ENCODE results near the gene USP5. TPM values are rescaled to one million over a fixed set of nuclear protein-coding genes. Genes with fewer than 3 reads are reported as not detected.
"Not testable (repeated sequence)": the region's sequence is repeated elsewhere in the genome, so short reads cannot be mapped to it uniquely, and the experiment has no call there.

USP5 gene
- polyA plus RNA-seq, 4 donors: 47.3 to 64.0 (median 61.0) TPM

DNA sequence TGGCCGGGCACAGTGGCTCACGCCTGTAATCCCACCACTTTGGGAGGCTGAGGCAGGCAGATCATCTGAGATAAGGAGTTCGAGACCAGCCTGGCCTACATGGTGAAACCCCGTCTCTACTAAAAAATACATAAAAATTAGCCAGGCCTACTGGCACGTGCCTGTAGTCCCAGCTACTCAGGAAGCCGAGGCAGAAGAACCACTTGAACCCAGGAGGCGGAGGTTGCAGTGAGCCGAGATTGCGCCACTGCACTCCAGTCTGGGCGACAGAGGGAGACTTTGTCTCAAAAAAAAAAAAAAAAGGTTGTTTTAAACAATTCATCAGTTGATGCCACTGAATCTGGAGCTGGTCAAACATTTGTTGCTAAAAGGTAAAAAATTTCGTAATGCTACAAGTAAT lies 27.9 kb downstream of the USP5 start:
- DNase-seq (ENCODE audit: low read depth in 4 of 4, low spot score in 3 of 4): not testable (repeated sequence)

DNA sequence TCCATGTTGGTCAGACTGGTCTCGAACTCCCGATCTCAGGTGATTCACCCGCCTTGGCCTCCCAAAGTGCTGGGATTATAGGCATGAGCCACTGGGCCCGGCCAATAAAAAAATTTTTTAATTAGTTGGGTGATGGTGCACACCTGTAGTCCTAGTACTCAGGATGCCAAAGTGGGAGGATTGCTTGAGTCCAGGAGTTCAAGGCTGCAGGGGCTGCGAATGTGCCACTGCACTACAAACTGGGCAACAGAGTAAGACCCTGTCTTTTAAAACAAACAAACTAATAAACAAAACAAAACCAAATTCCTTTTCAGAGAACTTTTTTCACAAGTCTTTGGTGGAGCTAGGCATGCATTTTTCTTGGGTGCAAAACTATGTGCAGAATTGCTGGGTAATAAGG lies 31.3 kb downstream of the USP5 start:
- DNase-seq (ENCODE audit: low read depth in 4 of 4, low spot score in 3 of 4): no peak

DNA sequence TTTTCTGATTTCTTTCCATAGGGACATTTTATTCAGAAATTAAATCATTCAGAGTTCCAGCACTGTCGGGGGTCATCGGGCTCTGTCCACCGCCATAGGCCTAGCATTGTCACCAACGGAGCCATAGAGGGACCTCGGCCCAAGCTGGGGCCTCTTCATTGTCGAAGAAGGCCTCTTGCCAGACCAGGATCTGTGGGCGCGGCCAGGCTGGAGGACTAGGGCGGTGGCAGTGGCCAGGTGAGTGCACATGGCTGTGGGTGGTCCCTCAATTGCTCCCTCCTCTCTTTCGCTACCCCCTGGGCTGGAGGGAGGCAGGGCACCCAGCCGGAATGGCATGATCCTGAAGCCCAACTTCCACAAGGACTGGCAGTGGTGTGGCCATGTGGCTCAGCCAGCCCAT lies 31.7 kb downstream of the USP5 start:
- DNase-seq (ENCODE audit: low read depth in 4 of 4, low spot score in 3 of 4): no peak

DNA sequence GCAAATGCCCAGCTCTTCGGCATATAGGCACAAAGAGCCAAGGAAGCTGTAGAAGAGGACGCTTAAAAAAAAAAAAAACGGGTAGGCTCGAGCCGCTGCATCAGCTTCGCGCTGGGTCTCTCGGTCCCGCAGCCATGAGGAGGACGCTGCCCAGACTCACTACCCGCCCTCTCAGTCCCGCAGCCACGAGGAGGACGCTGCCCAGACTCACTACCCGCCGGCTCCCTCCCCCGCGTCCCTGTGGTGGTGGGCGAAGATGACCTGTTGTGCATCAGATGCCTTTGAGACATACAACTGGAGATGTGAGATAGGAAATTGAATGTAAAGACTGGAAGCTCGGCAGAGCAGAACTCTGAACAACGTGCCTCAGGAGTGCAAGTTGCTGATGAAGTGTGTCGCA lies 32.6 kb downstream of the USP5 start:
- no peak for DNase-seq (ENCODE audit: low read depth in 4 of 4, low spot score in 3 of 4)

DNA sequence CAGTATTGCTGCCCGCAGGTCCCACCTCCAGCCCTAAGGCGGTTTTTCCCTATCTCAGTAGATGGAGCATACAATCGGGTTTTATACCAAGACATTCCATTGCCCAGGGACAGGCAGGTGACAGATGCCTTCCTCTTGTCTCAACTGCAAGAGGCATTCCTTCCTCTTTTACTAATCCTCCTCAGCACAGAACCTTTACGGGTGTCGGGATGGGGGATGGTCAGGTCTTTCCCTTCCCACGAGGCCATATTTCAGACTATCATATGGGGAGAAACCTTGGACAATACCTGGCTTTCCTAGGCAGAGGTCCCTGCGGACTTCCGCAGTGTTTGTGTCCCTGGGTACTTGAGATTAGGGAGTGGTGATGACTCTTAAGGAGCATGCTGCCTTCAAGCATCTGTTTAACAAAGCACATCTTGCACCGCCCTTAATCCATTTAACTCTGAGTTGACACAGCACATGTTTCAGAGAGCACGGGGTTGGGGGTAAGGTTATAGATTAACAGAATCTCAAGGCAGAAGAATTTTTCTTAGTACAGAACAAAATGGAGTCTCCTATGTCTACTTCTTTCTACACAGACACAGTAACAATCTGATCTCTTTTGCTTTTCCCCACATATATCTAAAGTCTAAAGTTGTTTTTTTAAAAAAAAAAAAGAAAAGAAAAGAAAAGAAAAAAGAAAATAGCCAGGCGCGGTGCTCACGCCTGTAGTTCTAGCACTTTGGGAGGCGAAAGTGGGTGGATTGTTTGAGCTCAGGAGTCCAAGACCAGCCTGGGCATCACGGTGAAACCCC lies 34.5 kb downstream of the USP5 start:
- DNase-seq (ENCODE audit: low read depth in 4 of 4, low spot score in 3 of 4): not testable (repeated sequence)

DNA sequence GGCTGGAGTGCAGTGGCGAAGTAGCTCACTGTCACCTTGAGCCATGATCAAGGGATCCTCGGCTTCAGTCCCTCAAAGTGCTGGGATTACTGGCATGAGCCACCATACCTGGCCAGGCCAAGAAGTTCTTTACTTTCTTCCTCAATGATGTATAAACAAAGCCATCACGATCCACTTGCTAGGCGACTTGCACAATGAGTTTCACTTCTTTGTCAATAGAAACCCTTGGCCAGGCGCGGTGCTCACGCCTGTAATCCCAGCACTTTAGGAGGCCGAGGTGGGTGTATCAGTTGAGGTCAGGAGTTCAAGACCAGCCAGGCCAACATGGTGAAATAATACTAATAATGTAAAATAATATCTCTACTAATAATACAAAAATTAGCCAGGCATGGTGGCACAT lies 35.5 kb downstream of the USP5 start:
- DNase-seq (ENCODE audit: low read depth in 4 of 4, low spot score in 3 of 4): no peak

DNA sequence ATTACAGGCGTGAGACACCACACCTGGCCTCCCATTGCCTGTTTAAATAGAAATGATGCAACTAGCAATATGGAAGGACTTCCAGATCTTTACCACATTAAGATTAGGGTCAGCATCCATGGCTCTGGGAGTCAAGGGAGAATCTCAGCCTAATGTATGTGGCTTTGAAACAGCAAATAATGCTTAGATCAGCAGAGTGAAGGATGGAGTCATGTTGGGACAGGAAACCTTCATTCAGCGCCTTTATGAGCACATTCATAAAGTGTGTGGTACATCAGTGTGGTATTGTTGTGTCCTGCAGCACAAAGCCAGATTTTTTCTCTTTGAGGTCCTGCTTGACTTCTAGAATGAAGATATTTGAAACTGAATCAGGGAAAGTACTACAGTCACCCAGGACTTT lies 36.4 kb downstream of the USP5 start:
- DNase-seq (ENCODE audit: low read depth in 4 of 4, low spot score in 3 of 4): no peak

DNA sequence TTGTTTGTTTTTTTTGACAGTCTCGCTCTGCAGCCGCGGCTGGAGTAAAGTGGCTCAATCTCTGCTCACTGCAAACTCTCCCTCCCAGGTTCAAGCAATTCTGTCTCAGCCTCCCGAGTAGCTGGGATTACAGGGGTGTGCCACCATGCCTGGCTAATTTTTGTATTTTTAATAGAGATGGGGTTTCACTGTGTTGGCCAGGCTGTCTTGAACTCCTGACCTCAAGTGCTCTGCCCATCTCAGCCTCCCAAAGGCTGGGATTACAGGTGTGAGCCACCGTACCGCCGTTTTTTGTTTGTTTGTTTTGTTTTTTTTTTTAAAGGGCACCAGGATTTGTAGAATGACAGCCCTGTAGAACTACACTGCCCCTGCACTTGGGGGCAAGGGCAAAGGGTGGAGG lies 36.8 kb downstream of the USP5 start:
- DNase-seq (ENCODE audit: low read depth in 4 of 4, low spot score in 3 of 4): not testable (repeated sequence)

DNA sequence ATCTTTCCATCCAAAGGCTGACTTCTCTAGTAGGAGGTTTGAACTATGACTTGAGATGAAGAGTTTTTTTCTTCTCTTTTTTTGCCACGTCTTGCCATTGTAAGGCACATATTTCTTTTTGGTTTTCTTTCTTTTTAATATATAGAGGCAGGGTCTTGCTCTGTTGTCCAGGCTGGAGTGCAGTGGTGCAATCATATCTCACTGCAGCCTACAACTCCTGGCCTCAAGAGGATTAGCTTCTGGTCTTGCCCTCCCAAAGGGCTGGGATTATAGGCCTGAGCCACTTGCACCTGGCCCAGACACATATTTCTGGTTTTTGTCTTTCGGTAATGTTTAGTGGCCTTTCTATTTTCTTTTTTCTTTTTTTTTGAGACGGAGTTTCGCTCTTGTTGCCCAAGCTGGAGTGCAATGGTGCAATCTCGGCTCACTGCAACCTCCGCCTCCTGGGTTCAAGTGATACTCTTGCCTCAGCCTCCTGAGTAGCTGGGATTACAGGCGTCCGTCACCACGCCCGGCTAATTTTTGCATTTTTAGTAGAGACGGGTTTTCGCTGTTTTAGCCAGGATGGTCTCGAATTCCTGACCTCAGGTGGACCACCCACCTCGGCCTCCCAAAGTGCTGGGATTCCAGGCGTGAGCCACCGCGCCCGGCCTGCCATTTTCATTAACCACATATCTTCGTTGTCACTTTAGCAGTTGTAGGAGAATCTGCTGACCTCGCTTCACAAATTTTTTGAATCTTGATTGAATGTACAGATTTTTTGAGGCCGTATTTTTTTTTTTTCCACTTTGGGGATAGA lies 38.0 kb downstream of the USP5 start:
- not testable (repeated sequence) for DNase-seq (ENCODE audit: low read depth in 4 of 4, low spot score in 3 of 4)

DNA sequence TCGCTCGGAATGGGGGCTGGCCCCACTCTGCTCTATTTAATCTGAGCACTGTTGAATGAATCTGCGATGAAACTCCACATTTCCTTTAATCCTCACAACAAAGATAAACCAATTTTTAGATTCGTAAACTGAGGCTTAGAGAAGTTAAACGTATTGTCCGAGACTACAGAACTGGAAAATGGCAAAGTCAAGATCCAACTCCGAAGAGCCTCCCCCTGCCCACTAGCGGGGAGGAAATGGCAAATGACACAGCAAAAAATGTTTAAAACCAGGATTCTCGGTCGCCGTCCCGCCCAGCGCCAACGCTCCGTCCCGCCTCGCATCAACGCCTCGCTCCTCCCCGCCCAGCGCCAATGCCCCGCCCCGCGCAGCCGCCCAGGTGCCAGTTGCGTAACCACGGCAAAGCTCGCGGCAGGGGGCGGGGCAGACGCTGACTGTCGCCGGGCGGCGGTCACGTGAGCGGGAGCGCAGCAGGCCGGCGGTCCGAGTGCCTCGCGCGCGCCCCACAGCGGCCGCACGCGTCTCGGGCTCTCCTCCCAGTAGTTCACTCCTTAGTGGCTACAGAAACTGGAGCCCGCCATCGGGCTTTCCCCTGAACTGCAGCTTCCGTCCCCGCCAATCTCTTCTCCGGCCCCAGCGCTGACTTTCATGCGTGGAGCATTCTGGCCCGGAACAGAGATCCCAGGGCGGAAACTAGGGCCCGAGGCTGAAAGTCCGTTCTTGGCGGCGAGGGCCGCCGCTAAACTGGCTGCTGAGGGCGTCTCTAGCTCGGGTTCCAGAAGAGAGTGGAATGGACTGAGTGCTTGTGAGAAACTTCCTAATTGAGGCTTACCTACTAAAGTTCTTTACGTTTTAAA lies 39.1 kb downstream of the USP5 start:
- DNase-seq (ENCODE audit: low read depth in 4 of 4, low spot score in 3 of 4): peak; percentile 86 to 94 (median 92)

DNA sequence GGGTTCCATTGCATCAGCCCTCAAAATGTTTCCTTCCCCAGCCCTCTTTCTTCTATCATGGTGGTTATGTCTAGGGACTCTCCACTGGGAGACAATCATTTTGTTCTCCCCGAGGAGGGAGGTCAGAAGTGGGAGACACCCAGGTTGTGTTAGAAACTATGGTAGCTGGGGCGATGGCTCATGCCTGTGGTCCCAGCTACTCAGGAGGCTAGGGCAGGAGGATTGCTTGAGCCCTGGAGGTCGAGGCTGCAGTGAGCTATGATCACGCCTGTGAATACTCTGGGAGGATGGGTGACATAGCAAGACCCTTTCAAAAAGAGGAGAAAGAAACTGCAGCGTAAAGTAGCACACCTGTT lies 39.7 kb downstream of the USP5 start:
- DNase-seq (ENCODE audit: low read depth in 4 of 4, low spot score in 3 of 4): no peak

DNA sequence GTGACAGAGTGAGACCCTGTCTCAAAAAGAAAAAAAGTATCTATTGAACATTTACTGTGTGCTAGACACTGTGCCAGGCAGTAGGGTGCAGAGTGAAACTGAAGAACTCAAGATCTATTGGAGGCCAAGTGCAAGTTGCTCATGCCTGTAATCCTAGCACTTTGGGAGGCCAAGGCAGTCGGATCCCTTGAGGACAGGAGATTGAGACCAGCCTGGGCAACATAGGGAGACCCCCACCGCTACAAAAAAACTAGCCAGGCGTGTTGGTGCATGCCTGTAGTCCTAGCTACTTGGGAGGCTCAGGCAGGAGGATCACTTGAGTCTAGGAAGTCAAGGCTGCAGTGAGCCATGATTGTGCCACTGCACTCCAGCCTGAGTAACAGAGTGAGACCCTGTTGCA lies 40.7 kb downstream of the USP5 start:
- not testable (repeated sequence) for DNase-seq (ENCODE audit: low read depth in 4 of 4, low spot score in 3 of 4)

DNA sequence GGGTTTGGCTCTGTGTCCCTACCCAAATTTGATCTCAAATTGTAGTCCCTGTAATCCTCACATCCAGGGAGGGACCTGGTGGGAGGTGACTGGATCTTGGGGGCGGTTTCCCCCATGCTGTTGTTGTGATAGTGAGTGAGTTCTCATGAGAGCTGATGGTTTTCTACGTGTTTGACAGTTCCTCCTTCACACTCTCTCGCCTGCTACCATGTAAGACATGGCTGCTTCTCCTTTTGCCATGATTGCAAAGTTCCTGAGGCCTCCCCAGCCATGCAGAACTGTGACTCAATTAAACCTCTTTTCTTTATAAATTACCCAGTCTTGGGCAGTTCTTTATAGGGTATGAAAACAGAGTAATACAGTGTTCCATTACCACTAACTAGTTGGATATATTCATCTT lies 42.4 kb downstream of the USP5 start:
- no peak for DNase-seq (ENCODE audit: low read depth in 4 of 4, low spot score in 3 of 4)

DNA sequence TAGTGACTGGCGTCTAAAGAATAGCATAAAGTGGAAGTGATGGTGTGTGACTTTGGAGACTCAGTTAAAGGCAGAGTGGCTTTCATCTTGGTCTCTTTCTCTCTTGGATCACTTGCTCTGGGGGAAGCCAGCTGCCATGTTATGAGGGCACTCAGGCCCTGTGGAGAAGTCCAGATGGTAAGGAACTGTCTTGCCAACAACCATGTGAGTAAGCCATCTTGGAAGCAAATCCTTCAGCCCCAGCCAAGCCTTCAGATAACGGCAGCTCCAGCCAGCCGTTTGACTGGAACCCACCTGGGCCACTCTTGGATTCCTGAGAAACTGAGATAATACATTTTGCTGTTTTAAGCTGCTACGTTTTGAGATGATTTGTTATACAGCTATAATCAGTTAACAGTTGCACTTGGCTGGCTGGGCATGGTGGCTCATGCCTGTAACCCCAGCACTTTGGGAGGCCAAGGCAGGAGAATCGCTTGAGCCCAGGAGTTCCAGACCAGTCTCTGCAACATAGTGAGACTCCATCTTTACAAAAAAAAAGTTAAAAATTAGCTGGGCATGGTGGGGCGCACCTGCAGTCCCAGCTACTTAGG lies 45.0 kb downstream of the USP5 start:
- DNase-seq (ENCODE audit: low read depth in 4 of 4, low spot score in 3 of 4): no peak

DNA sequence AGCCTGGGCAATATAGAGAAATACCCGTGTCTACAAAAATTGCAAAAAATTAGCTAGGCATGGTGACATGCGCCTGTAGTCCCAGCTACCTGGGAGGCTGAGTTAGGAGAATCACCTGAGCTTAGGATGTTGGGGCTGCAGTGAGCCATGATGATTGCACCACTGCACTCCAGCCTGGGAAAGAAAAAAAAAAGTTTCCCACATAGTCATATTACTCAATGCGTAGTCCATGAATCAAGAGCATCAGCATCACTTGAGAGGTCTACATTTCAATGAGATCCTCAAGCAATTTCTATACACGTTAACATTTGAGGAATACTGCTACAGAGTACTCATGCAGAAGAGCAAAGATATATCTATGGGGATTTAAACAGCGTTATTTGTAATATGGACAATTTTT lies 47.5 kb downstream of the USP5 start:
- no peak for DNase-seq (ENCODE audit: low read depth in 4 of 4, low spot score in 3 of 4)

DNA sequence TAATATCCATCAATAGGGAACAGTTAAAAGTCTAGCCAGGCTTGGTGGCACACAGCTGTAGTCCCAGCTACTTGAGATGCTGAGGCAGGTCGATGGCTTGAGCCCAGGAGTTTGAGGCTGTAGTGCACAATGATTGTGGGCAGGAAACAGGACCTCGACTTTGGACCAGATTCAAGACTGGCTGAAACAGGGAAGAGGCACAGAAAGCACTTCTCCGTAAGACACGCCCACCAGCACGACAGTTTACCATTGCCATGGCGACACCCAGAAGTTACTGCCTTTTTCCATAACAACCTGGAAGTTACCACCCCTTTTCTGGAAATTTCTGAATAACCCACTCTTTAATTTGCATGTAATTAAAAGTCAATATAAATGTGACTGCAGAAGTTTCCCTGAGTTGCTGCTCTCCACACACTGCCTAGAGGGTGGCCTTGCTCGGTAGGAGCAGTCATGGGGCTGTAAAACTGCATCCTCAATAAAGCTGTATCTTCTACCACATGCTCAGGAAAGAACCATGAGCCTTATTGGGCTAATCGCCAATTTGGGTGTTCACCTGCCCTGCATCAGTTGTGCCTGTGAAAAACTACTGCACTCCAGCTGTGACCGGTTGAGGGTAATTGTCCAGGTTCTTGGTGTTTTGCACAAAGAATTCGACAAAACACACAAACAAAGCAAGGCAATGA lies 48.0 kb downstream of the USP5 start:
- DNase-seq (ENCODE audit: low read depth in 4 of 4, low spot score in 3 of 4): no peak

DNA sequence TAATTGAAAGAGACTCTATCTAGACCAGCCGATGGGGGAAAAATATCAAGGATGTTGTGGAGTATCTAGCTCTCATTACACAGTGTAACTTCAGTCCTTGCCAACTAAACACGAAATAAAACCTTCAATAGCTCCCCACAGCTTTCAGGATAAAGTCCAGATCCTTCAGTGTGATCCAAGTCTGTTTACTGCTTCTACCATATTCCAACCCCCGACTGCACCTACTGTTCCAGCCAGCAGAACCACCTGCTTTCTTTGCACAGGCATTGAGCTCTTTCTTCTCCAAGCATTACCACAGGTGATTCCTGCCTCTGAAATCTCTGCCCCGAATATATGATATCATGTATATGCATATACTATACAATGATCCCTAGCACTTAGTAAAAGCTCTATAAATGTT lies 50.5 kb downstream of the USP5 start:
- no peak for DNase-seq (ENCODE audit: low read depth in 4 of 4, low spot score in 3 of 4)

DNA sequence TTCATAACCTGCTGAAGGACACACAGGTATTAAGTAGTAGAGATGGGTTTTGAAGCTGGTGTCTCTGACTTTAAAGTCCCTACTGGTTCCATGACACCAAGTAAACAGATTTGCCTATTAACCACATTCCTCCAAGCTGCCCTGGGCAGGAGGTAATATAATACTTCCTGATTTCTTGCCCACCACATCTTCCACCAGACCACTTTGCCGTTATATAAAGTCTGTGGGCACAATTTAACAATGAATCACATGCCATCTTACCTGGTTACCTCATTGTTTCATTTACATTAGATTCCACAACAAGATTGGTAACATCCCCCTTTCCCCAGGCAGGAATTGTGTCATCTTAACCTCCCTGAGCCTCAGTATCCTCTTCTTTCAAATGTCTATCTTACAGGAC lies 51.8 kb downstream of the USP5 start:
- no peak for DNase-seq (ENCODE audit: low read depth in 4 of 4, low spot score in 3 of 4)

DNA sequence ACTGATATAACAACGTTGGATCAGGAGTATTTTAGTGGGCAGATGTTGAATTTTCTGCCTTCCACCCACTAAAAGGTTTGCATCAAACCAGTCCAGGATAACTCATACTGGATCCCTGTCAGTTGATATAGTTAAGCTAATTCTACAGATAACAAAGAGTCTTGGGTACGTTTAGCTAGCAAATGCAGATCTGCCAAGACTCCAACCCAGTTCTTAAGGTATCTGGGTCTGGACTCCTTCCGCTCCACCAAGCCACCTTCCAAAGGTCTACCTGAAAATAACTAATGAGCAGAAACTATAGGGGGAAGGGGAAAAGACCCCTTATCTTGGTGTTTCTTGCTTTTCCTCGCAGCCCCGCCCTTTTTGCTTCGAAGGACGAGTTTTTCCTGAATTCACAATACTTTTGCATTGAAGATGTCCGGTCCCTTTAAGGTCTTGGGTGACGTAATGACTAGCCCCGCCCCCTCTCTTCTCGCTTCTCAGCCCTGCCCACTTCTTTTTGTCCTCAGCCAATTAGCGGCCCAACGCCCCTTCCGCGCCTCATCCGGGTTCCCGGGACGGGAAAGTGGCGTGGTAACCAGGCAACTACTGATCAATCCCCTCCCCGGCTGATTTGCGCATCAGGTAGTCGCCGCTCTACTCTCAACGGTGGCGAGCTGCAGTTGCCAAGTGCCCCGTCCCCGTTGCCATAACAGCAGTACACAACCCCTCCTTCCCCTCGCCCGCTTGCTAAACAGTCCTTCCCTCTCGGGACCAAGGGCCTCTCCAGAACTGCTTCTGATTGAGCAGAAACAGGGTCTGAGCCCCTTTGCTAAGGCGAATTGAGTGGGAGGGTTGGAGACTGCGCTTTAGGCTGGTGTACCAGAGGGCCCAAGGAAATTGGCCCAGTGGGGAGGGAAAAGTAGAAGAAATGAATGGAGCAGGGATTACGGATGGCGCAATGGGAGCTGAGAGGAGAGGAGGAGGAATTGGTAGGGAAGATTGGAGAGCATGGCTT lies 52.6 kb downstream of the USP5 start, which contains the start of gene LRRC23:
Gene LRRC23, plus strand, starts transcription at position 543 of the 997 bp plus-strand sequence. CDS start 812 bp downstream, outside the sequence.
- DNase-seq (ENCODE audit: low read depth in 4 of 4, low spot score in 3 of 4): peak; percentile 90 to 94 (median 94)
